HG03575 (cell line): ENCODE data around the gene EXD3.

Source experiments
- ATAC-seq: cut with Tn5 transposase; IDR thresholded peaks from one replicate; pipeline ENCODE4 v1.9.1; 2021; ENCODE audit not compliant: unreplicated experiment, insufficient number of reproducible peaks, low FRiP score; ENCODE audit errors: extremely low read depth

EXD3 gene

DNA sequence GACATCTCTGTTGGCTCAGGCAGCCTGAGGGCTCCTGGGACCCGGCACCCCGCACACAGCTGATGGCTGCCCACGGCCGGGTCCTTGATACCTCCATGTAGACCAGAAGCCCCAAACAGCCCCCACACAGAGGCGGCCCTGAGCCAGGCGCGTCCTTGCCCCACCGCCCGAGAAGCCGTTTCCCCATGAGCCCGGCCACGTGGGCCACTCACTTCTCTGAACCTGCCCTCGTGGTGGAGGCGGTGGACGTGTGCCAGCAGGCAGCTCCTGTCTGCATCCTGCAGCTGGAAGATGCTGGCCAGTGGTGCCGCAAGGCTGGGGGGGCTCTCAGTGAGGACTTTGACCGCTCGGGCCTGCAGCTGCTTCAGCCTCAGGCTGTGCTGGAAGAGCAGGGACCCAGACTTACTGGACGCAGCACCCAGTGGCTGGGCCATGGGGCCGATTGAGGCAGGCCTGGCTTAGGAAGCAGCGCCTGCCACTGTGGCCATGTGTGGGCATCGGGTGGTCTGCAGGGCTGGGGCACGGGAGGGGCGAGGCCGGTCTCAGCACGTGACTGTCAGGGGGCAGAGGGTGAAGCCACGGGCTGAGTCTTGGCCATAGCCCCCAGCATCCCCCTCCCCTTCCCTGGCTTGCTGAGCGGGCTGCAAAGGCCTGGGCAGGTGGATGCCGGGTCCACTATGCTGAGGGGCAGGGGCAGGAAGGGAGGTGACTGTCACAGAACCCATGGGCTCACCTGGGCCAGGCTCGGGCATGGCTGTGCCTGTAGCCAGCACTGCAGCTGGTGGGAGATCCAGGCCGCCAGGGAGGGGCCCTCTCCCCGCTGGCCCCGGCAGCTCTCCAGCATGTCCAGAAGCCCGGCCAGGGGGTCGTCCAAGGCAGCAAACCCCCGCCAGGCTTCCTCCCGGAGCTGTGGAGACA, 50.0 kb downstream of the EXD3 start:
- ATAC-seq: no peak

DNA sequence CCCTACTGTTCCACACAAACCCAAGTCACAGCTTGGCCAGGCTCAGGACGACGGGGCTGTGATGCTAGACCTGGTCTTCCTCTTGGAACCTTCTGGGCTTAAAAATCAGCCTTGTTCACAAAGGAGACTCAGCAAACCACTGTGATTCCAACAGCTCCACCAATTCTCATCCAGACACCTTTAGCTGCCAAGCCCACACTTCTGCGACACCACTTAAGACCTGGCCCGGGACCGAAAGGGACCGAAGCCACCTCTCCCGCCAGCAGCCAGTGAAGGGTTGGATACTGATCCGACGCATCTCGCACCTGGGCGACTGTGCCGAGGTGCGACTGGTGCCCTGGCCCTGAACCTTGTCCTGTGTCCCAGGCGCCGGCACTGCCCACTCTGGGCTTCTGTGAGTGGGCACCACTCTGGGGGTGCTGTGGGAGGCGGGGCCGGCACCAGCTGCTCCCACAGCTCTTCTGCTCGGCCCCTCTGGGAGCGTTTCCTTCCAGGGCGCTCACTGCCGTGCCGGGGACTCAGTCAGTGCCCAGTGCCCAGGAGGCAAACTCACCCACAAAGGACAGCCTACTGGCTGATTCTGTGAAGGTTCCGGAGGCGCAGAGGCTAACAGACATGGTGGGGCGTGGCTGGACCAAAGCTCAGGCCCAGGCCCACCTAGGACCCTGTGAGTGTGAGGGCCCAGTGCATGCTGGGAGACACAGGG, 50.9 kb downstream of the EXD3 start:
- ATAC-seq: no peak

DNA sequence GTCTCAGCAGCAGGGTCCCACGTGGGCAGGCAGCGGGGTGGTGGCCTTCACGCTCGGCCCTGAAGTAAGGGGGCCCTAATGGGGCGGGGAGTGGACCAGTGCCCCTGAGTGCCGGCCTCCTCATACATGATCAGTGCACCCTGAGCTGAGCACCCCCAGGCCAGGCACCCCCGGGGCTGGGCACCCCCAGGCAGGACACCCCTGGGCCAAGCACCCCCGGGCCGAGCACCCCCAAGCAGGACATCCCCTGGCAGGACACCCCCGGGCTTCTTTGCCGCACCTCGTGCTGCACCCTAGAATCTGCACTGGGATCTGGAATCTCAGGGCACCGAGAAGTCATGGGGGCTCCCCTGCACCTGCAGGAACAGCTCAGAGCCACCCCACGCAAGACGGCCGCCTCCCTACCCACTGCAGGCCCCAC, 51.4 kb downstream of the EXD3 start:
- no peak for ATAC-seq

- no peak for ATAC-seq
Measured at GRCh38 chr9:137370865-137371520, 52.0 kb downstream of the EXD3 start.

GRCh38 chr9:137369911-137370764, 52.8 kb downstream of the EXD3 start:
- ATAC-seq: no peak

- no peak for ATAC-seq
Measured at GRCh38 chr9:137369061-137369787, 53.7 kb downstream of the EXD3 start.

- no peak for ATAC-seq
Measured at GRCh38 chr9:137368431-137369035, 54.4 kb downstream of the EXD3 start.

- ATAC-seq: no peak
Measured at GRCh38 chr9:137367506-137368430, 55.2 kb downstream of the EXD3 start.

- ATAC-seq: no peak
Measured at GRCh38 chr9:137366891-137367381, 56.0 kb downstream of the EXD3 start.

DNA sequence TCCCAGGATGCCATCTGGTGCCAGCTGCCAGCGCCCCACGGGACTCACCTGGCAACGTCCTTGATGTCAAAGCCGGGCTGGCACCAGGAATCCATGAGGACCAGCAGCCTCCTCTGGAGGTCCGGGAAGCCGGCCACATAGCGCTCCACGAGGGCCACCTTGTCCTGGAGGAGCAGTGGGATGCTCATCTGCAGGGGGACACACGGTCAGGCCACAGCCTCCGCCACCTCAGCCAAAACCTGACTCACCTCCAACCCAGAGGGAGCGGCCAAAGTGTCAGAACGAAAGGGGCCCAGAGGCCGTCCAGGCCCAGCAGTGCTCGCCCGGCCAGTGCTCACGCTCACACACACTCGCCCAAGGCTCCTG, 56.5 kb downstream of the EXD3 start:
- no peak for ATAC-seq

GRCh38 chr9:137365552-137366444, 57.2 kb downstream of the EXD3 start:
- no peak for ATAC-seq

DNA sequence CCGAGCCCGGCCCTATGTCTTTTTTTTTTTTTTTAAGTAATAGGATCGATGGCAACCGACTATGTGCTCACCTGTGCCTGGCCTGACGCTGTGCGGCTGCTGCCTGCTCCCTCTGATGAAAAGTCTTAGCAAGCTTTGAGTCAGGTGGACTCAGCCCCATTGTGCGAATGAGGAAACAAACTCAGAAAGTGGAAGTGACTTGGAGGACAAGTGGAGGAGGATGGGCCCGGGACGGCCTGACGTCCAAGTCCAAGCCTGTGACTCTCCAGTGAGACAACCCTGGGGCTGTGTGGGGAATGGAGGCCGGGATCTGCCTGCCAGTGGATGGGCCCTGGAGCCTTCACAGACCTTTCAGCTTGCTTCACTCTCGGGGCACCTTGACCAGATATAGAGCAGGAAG, 57.9 kb downstream of the EXD3 start:
- ATAC-seq: no peak

DNA sequence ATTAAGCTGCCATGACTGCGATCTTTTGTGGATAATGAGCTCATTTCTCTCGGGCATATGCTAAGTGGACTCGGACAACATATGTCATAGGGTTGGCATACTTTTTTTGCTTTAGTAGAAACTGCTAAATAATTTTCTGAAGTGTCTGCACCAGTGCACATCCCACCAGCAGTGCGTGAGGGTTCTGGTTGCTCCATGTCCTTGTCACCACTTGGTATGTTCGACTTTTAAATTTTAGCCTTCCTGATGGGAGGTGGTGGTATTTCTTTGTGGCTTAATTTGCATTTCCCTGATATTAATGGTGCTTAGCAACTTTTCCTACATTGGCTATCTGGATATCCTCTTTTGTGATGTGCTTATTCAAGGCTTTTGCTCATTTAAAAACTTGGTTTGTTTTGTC, 63.1 kb downstream of the EXD3 start:
- ATAC-seq: no peak

GRCh38 chr9:137358126-137358525, 64.8 kb downstream of the EXD3 start:
- ATAC-seq: no peak

GRCh38 chr9:137357166-137357565, 65.8 kb downstream of the EXD3 start:
- no peak for ATAC-seq

- no peak for ATAC-seq
Measured at GRCh38 chr9:137355761-137356365, 67.1 kb downstream of the EXD3 start.
